ENCODE results near the gene ZNF48.

The ZNF48 gene

GRCh38 chr16:30429418-30429677 is 34.1 kb downstream of the ZNF48 start:
- Histone ChIP-seq H3K9me3 (no peaks in the 10 kb centered on the region), H3K4me1 (peaks cover 0 to 20% (median 11%) of the 10 kb centered on the region in 4 donors), H3K36me3 (peaks cover 0 to 27% (median under 1%) of the 10 kb centered on the region in 3 donors), H3K27ac (peak overlapping the region; percentile 65 to 69), H3K27me3 (no peaks in the 10 kb centered on the region), H3K4me3 (peak overlapping the region; percentile 56 to 63)
- no peak for TF ChIP-seq CTCF (IDR thresholded peaks at IDR 0.05)
- intact Hi-C loops (cut with DNase I; ENCODE audit: low total_unique reads) = no loop called here
- DNase-seq = no peak

GRCh38 chr16:30429678-30430427 is 34.6 kb downstream of the ZNF48 start, which contains the start of gene DCTPP1:
Gene DCTPP1 (minus strand): TSS chr16:30430030. CDS start chr16:30429980, 50 bp downstream.
- H3K4me3 ChIP-seq = peak within 1 kb of the TSS; percentile 56 to 63
- H3K9me3 ChIP-seq = no peaks in the 10 kb centered on the region
- peaks cover 0 to 20% (median 11%) of the 10 kb centered on the region in 4 donors for H3K4me1 ChIP-seq
- peak; percentile 97 for DNase-seq
- TF ChIP-seq CTCF (IDR thresholded peaks at IDR 0.05) = peak; percentile 74 to 79
- no peaks in the 10 kb centered on the region for H3K27me3 ChIP-seq
- H3K27ac ChIP-seq = peak within 1 kb of the TSS; percentile 65 to 69
- intact Hi-C loops (cut with DNase I; ENCODE audit: low total_unique reads) = no loop called here
- H3K36me3 ChIP-seq = peaks cover 0 to 22% (median 0%) of the 10 kb centered on the region in 3 donors

GRCh38 chr16:30430428-30430970 is 35.3 kb downstream of the ZNF48 start:
- peak overlapping the region; percentile 56 to 63 for H3K4me3 ChIP-seq
- peak overlapping the region; percentile 65 to 69 for H3K27ac ChIP-seq
- no peak for TF ChIP-seq CTCF (IDR thresholded peaks at IDR 0.05)
- intact Hi-C loops (cut with DNase I; ENCODE audit: low total_unique reads) = no loop called here
- no peaks in the 10 kb centered on the region for H3K9me3 ChIP-seq
- H3K4me1 ChIP-seq = peaks cover 0 to 20% (median 11%) of the 10 kb centered on the region in 4 donors
- no peaks in the 10 kb centered on the region for H3K27me3 ChIP-seq
- peaks cover 0 to 17% (median 0%) of the 10 kb centered on the region in 3 donors for H3K36me3 ChIP-seq
- DNase-seq = no peak

GRCh38 chr16:30434852-30435251 is 39.6 kb downstream of the ZNF48 start:
- Histone ChIP-seq H3K9me3 (no peaks in the 10 kb centered on the region), H3K4me3 (no peak overlapping the region), H3K27me3 (no peaks in the 10 kb centered on the region), H3K36me3 (no peaks in the 10 kb centered on the region), H3K4me1 (peaks cover 0 to 6% (median 2%) of the 10 kb centered on the region in 4 donors), H3K27ac (no peak overlapping the region)
- intact Hi-C loops (cut with DNase I; ENCODE audit: low total_unique reads) = no loop called here
- no peak for DNase-seq
- no peak for TF ChIP-seq CTCF (IDR thresholded peaks at IDR 0.05)

GRCh38 chr16:30437511-30438046 is 42.4 kb downstream of the ZNF48 start:
- Histone ChIP-seq H3K27me3 (no peaks in the 10 kb centered on the region), H3K27ac (no peak overlapping the region), H3K4me3 (no peak overlapping the region), H3K36me3 (peaks cover 0 to 1% (median 0%) of the 10 kb centered on the region in 3 donors), H3K9me3 (no peaks in the 10 kb centered on the region), H3K4me1 (no peaks in the 10 kb centered on the region)
- intact Hi-C loops (cut with DNase I; ENCODE audit: low total_unique reads) = no loop called here
- DNase-seq = no peak
- no peak for TF ChIP-seq CTCF (IDR thresholded peaks at IDR 0.05)
